Activated B cell treated with CpG ODN at 0.5 μM for 24 hours (primary cell): ENCODE data around the gene CCL7. TPM values are rescaled to one million over a fixed set of nuclear protein-coding genes. Genes with fewer than 3 reads are reported as not detected.

Experiments
- ATAC-seq: fragments of 200-7000 bp; cut with Tn5 transposase; one replicate; pipeline ENCODE4 v1.10.0; 2021; ENCODE audit warnings: low read depth, mild to moderate bottlenecking, moderate library complexity
- CTCF ChIA-PET: fragments of 350-600 bp; sonication (Branson Sonifier 250); formaldehyde crosslinking; loops from one replicate; lab custom pipeline; 2021; ENCODE audit warnings: antibody characterized with exemption; lab: Charles Lee
- POLR2A ChIA-PET: fragments of 350-600 bp; sonication (Branson Sonifier 250); formaldehyde crosslinking; loops from one replicate; lab custom pipeline; 2021; ENCODE audit warnings: antibody characterized with exemption; lab: Charles Lee
- DNase-seq: peaks from one replicate; pipeline ENCODE4 v3.0.0; 2022
- H3K27ac Mint-ChIP-seq: one replicate; pipeline ENCODE4 v1.8.0; 2020; ENCODE audit warnings: mixed read lengths
- H3K27me3 Mint-ChIP-seq: one replicate; pipeline ENCODE4 v1.8.0; 2021; ENCODE audit warnings: mixed read lengths
- H3K36me3 Mint-ChIP-seq: one replicate; pipeline ENCODE4 v1.8.0; 2021; ENCODE audit warnings: low read depth, mixed read lengths
- H3K4me1 Mint-ChIP-seq: one replicate; pipeline ENCODE4 v1.8.0; 2021; ENCODE audit warnings: mixed read lengths
- H3K4me3 Mint-ChIP-seq: one replicate; pipeline ENCODE4 v1.8.0; 2020; ENCODE audit warnings: mild to moderate bottlenecking, mixed read lengths
- H3K9me3 Mint-ChIP-seq: one replicate; pipeline ENCODE4 v1.8.0; 2020; ENCODE audit warnings: mixed read lengths
- intact Hi-C: fragments of 100-400 bp; cut with micrococcal nuclease; formaldehyde crosslinking; loops from one replicate; pipeline ENCODE4 v1.15.1; 2024
- total RNA-seq: library from RNA; stranded (reverse); gene quantifications from 2 replicates; pipeline ENCODE4 v1.2.3, GENCODE V29; 2022
- TF ChIP-seq, protein P1 (sequence below): fragments of 200-600 bp; IDR thresholded peaks from one replicate; pipeline ENCODE4 v1.8.0; 2022; ENCODE audit warnings: antibody characterized with exemption, mild to moderate bottlenecking

CCL7 gene
- total RNA-seq, 1 donor from 2014 or later: not detected

DNA sequence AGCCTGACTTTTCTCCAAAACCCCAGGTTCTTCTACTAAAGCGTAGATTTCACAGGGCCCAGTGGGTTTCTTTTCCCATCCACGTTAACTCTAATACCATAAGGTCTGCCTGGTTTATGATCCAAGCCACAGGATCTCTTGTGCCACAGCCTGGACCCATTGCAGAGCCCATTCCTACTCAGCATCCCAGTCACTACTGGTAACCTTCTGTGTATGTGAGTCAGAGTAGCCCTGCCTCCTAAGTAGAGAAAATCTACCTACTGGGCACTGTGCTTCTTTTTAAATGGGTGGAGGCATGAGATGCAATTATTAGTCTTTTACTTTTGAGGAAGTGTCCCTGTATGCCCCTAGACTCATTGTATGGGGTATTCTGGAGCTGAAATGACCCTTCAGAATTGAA lies 29.0 kb downstream of the CCL7 start:
- Mint-ChIP-seq H3K4me3 (no peak overlapping the region), H3K9me3 (peaks cover 2% of the 10 kb centered on the region), H3K4me1 (peaks cover 6% of the 10 kb centered on the region), H3K27ac (no peak overlapping the region), H3K36me3 (no peaks in the 10 kb centered on the region), H3K27me3 (peaks cover 29% of the 10 kb centered on the region)
- CTCF ChIA-PET: no interaction called here
- TF ChIP-seq, protein P1, sequence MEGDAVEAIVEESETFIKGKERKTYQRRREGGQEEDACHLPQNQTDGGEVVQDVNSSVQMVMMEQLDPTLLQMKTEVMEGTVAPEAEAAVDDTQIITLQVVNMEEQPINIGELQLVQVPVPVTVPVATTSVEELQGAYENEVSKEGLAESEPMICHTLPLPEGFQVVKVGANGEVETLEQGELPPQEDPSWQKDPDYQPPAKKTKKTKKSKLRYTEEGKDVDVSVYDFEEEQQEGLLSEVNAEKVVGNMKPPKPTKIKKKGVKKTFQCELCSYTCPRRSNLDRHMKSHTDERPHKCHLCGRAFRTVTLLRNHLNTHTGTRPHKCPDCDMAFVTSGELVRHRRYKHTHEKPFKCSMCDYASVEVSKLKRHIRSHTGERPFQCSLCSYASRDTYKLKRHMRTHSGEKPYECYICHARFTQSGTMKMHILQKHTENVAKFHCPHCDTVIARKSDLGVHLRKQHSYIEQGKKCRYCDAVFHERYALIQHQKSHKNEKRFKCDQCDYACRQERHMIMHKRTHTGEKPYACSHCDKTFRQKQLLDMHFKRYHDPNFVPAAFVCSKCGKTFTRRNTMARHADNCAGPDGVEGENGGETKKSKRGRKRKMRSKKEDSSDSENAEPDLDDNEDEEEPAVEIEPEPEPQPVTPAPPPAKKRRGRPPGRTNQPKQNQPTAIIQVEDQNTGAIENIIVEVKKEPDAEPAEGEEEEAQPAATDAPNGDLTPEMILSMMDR: no peak
- no peak for ATAC-seq
- intact Hi-C loops: no loop called here
- DNase-seq: no peak
- POLR2A ChIA-PET: no interaction called here

DNA sequence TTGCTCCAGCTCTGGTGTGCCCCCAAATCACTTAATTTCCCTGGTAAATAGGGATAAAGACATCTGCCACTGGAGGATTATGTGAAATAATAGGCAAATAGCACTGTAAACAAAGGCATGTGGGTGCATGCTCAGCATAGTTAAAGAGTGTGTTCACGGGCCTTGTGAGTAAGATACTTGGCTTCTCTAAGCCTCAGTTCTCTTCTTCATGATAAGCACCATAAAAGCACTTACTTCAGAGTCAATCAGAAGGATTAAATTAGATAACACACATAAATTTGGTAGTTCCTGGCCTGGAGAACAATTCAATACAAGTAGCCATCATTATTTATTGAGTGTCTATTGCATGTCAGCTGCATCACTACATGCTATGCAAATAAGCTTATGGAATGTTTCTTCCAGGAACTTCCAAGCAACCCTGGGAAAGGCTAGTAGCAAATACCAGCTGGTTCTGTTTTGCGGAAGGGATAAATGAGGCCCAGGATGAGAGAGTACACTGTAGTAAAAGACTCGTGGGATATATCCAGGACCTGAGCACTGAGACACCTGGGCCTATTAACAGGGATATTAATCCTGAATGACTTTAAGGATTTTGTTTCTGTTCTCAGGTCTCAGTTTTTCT lies 30.0 kb downstream of the CCL7 start:
- intact Hi-C loops: no loop called here
- H3K27ac Mint-ChIP-seq: no peak overlapping the region
- peaks cover 29% of the 10 kb centered on the region for H3K27me3 Mint-ChIP-seq
- H3K4me1 Mint-ChIP-seq: peaks cover 6% of the 10 kb centered on the region
- peaks cover 2% of the 10 kb centered on the region for H3K9me3 Mint-ChIP-seq
- no peak for DNase-seq
- TF ChIP-seq, protein P1: no peak
- ChIA-PET POLR2A (interaction anchor here (0.6 kb wide), 1 partner anchor 125 kb away, joined by 4 read pairs; no protein-coding TSS in a partner anchor), CTCF (no interaction called here)
- H3K4me3 Mint-ChIP-seq: no peak overlapping the region
- no peaks in the 10 kb centered on the region for H3K36me3 Mint-ChIP-seq
- ATAC-seq: no peak

DNA sequence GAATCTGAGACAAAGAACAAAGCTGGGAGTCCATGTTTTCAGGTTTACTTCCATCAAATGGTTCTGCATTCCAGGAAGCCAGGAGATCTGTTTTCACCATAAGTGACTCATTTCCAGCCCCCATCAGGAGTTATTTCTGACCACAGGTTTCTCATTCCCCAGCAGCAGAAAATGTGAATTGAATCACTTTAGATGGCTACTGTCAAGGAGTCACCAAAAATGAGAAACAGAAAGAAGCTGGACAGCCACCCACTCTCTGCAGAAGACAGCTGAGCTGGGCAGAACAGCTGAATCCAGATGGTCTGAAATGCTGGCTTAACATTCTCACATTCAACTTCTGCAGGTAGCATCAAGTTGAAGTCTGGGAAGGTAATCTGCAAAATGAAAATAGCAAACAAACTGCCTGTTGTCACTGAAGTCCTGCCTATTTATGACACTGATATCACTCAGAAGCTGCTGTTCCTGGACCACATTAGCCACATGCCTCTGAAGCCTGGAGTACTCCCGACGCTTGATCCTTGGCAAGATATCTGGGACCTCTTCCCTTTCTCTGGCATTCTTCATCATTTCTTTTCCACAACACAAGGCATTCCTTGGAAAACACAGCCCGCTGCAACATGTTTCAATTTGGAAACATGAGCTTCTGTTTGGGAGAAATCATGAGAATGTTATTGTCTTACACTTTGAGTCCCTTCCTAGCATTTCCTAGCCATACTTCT lies 30.8 kb downstream of the CCL7 start:
- Mint-ChIP-seq H3K36me3 (no peaks in the 10 kb centered on the region), H3K9me3 (peaks cover 2% of the 10 kb centered on the region), H3K4me3 (no peak overlapping the region), H3K27ac (no peak overlapping the region), H3K4me1 (peaks cover 6% of the 10 kb centered on the region), H3K27me3 (peaks cover 29% of the 10 kb centered on the region)
- ChIA-PET CTCF (no interaction called here), POLR2A (no interaction called here)
- intact Hi-C loops: no loop called here
- TF ChIP-seq, protein P1: no peak
- DNase-seq (no peak), ATAC-seq (no peak)

DNA sequence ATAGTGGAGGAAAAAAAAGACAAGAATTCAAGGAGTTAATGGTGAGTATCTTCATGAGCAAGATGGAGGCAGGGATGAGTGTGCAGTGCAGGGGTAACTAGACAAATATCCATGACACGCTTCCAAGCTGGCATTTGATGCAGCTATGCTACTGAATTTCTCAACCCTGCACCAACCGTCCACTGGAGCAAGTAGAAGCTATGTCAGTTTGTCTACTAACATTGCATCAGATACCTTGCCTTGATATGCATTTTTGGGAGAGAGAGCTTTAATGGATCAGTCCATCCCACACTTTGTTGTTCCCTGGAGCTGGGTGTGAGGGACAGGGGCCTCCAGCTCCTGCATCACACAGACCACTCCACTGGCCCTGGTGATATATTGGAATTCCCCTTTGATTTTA lies 32.0 kb downstream of the CCL7 start:
- intact Hi-C loops: no loop called here
- peaks cover 33% of the 10 kb centered on the region for H3K27me3 Mint-ChIP-seq
- H3K27ac Mint-ChIP-seq: no peak overlapping the region
- DNase-seq (no peak), ATAC-seq (no peak)
- POLR2A ChIA-PET: no interaction called here
- H3K9me3 Mint-ChIP-seq: no peaks in the 10 kb centered on the region
- CTCF ChIA-PET: interaction anchor here (1.3 kb wide), 1 partner anchor 59 kb away, joined by 3 read pairs; no protein-coding TSS in a partner anchor
- H3K36me3 Mint-ChIP-seq: no peaks in the 10 kb centered on the region
- TF ChIP-seq, protein P1: no peak
- H3K4me1 Mint-ChIP-seq: peaks cover 6% of the 10 kb centered on the region
- no peak overlapping the region for H3K4me3 Mint-ChIP-seq

DNA sequence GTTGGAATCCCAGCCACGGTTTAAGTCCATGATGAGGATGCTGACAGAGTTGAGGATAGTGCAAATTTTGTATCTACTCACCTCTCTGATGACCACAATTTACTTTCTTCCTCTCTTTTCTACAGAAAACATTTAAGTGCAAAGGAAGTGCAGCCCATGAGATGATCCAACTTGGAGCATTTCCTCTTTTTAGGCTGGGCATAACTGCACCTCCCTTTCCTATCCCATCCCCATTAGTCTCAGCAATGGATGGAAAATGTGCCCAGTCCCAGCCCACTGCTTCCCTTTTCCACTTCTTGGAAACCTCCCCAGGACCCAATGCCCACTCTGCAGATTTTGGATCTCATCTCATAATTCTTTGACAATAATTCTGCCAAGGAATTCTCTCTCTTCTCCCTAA lies 32.6 kb downstream of the CCL7 start:
- intact Hi-C loops: no loop called here
- CTCF ChIA-PET: interaction anchor here (1.3 kb wide), 1 partner anchor 59 kb away, joined by 3 read pairs; no protein-coding TSS in a partner anchor
- no peak overlapping the region for H3K4me3 Mint-ChIP-seq
- POLR2A ChIA-PET: no interaction called here
- DNase-seq: no peak
- peaks cover 6% of the 10 kb centered on the region for H3K4me1 Mint-ChIP-seq
- TF ChIP-seq, protein P1: no peak
- H3K36me3 Mint-ChIP-seq: no peaks in the 10 kb centered on the region
- H3K9me3 Mint-ChIP-seq: no peaks in the 10 kb centered on the region
- H3K27me3 Mint-ChIP-seq: peaks cover 34% of the 10 kb centered on the region
- ATAC-seq: no peak
- H3K27ac Mint-ChIP-seq: no peak overlapping the region
